Hepatic stellate cell (primary cell): ENCODE measurements around the gene CNKSR1.
"Not testable (repeated sequence)": the region's sequence is repeated elsewhere in the genome, so short reads cannot be mapped to it uniquely, and the experiment has no call there.

Experiments
- DNase-seq: peaks from one replicate; pipeline ENCODE4 v3.0.0; 2011; ENCODE audit warnings: low spot score

Gene CNKSR1

GRCh38 chr1:26230682-26231081, 53.4 kb downstream of the CNKSR1 start:
- DNase-seq, result not testable (repeated sequence)

GRCh38 chr1:26233903-26234643, 56.8 kb downstream of the CNKSR1 start, which contains the start of gene CEP85:
TSS of gene CEP85 (plus strand) at chr1:26234200. CDS start at chr1:26239784, 5,584 bp downstream.
- DNase-seq, result peak; percentile 99

GRCh38 chr1:26234644-26235370, 57.5 kb downstream of the CNKSR1 start:
- DNase-seq, result no peak

DNA sequence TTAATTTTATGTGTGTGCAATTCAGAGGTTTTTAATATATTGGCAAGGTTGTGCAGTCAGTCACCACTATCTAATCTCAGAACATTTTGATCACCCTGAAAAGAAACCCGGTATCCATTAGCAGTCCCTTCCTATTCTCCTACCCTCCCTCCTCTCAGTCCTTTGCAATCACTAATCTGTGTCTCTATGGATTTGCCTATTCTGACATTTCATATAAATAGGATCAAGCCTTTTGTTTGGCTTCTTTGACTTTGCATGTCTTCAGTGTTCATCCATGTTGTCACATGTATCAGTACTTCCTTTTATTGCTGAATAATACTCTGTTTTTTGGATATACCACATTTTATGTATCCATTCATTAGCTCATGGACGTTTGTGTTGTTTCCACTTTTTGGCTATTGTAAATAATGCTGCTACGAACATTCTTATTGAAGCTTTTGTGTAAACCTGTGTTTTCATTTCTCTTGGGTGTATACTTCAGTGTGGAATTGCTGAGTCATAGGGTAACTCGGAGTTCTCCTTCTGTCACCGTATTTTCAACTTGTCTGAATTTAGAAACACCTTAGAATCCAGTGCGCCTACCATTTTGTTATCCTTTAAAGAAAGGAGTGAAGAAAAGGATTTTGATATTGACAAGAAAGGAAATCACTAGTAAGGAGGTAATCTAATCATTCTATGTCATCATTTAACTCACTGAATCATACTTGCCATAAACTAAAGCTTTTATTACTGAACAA, 60.1 kb downstream of the CNKSR1 start:
- no peak for DNase-seq
